ENCODE data around the gene RAB6A. TPM values are rescaled to one million over a fixed set of nuclear protein-coding genes. Genes with fewer than 3 reads are reported as not detected.

RAB6A gene
- total and polyA plus RNA-seq, 2 of the 8 experiments (the other 6 are each of a cell fraction or from before 2014, with no cell fraction given) = 24.4 to 88.6 TPM

DNA sequence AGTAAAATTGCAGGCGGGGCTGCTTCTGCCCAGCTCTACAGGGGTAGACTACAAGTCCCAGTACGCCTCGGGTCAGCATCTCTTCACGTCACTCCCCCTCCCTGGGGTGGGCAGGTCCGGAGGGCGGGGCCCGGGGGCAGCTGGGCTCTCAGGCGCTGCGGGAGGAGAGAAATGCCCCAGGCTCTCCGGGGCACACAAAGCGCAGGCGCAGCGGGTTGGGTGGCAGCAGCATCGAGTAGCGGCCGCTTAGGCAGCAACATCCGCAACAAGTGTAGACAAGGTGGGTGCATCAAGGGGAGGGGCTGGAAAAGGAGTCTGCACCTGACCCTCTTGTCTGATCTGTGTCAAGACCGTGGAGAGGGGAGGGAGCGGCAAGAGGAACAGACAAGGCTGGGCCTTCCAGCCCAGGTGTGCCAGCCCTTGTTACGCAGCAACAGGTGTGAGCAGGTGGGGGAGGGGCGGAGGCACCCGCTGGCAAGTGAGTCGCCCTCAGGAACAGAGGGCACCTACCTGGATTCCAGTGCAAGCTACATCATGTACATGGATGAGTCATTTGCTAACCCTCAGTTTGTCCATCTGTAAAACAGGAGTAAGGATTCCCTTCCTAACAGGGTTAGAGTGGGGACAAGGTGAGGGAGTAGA, 113.3 kb downstream of the RAB6A start (continued):
- TF ChIP-seq, protein P1, sequence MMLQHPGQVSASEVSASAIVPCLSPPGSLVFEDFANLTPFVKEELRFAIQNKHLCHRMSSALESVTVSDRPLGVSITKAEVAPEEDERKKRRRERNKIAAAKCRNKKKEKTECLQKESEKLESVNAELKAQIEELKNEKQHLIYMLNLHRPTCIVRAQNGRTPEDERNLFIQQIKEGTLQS (IDR thresholded peaks at IDR 0.05; ENCODE audit: insufficient read depth, low read depth, low read length) = no peak

Data from H1 (cell line).